Stimulated activated CD4-positive, alpha-beta T cell treated with anti-CD3 and anti-CD28 coated beads, Interleukin-4, amount 100 ng/mL, for 1 hour (primary cell): Measurements from ENCODE around the gene APLNR.

ENCODE experiments used
- DNase-seq: peaks from one replicate; pipeline ENCODE4 v3.0.0-alpha.2; 2020

Gene APLNR

GRCh38 chr11:57251037-57251436 lies 14.0 kb upstream of the APLNR start:
- DNase-seq = no peak

- DNase-seq = peak; percentile 54
Measured at GRCh38 chr11:57249384-57250319, 12.6 kb upstream of the APLNR start.

- peak; percentile 13 for DNase-seq
Measured at GRCh38 chr11:57248780-57249383, 11.8 kb upstream of the APLNR start.

GRCh38 chr11:57244911-57245310 lies 7.9 kb upstream of the APLNR start:
- DNase-seq = no peak

GRCh38 chr11:57241353-57241972 lies 4.4 kb upstream of the APLNR start:
- no peak for DNase-seq

DNA sequence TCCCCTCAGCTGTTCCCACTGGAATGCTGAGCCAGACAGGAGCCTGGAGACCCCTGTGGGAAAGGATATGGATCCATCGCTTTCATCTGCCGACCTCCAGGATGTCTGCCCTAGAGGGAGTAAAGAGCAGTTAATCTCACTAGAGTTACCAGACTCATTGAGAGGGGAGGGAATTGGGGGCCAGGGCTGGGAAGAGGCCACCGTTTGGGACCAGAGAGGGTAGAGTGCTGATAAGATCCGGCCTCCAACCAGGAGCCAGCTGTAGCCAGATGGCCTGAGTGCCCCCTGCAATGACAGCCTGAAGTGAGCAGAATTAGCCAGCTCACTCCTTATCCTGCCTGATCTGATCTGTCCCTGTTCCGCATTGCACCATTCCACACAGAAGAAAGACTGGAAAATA lies 3.7 kb upstream of the APLNR start:
- no peak for DNase-seq

- no peak for DNase-seq
Measured at GRCh38 chr11:57240007-57240406, 3.0 kb upstream of the APLNR start.

DNA sequence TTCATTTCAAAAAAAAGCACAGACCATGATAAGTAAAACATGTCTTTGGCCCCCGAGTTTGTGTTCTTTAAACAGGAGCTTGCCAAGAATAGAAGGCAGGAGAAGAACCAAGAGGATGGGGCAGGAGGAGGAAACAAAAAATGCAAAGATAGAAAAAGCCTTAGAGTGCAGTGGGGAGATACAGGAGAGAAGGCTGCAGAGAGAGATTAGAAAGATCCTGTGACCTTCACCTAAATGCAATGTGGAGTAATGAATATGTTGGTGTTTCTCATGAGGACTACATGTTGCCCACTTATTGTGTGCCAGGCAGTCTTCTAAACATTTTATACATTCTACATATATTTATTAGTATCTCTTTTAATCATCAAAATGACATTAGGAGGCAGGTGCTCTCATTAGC lies 2.3 kb upstream of the APLNR start:
- no peak for DNase-seq

- no peak for DNase-seq
Measured at GRCh38 chr11:57235761-57236703, 1.0 kb downstream of the APLNR start.

- DNase-seq = no peak
Measured at GRCh38 chr11:57233702-57234101, 3.3 kb downstream of the APLNR start.

DNA sequence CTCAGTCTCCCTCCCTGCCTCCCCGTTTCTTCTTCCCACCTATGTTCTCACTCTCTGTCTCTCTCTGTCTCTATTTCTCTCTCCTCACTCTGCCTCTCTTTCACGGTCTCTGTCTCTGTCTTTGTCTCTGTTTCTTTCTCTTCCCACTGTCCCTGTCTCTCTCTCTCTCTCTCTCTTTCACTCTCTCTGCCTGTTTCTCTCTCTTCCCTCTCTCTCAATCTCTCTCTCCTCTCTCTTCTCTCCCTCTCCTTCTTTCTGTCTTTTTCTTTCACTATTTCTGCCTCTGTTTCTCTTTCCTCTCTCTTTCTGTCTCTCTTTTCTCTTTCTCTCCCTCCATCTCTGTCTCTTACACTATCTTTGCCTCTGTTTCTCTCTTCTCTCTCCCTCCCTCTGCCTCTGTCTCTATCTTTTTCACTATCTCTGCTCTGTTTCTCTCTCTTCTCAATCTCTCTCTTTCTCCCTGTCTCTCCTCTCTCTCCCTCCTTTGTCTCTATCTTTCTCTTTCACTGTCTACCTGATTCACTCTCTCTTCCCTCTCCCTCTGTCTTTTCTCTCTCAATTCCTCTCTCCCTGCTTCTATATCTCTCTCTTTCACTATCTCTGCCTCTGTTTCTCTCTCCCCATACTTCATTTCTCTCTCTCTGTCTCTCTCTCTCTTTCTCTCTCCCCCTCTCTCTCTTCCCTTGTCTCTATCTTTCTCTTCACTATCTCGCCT lies 5.4 kb downstream of the APLNR start:
- DNase-seq = no peak

- DNase-seq = no peak
Measured at GRCh38 chr11:57230791-57231538, 6.1 kb downstream of the APLNR start.

DNA sequence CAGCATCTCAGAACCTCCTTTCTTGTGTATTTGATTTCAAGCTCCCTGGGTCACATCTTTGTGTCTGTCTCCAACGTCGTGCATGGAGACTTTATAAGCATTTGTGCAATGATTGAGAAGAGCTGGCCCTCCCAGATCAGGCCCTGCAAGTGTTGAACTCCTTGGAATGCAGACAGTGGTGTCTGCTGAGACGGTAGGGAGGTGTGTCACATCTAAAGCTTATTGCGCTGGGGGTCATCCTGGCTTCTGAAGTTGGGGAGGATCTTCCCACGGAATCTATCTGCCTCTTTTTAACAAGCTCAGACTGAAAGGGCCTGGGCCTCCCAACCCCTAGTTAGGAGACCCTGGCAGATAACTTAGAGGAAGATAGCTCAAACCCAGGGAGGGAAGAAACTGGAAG lies 6.7 kb downstream of the APLNR start:
- no peak for DNase-seq

DNA sequence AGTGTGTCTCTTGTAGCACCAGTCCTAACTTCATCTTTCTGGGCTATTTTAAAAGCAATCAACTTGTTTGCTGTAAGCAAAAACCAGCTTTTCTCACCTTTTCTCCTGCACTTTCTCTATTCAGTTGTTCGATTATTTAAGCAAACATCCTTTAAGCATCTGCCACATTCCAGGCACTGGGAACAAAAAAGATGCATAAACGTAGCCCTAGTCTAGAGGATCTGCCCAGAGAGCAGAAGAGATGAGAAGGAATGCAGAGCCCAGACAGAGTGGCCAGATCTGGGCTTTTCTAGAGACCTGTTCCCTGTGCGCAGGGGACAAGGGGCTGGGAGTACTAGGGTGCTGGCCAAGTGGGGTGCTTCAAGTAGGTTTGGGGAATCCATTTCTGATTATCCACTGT lies 8.4 kb downstream of the APLNR start:
- DNase-seq = no peak

DNA sequence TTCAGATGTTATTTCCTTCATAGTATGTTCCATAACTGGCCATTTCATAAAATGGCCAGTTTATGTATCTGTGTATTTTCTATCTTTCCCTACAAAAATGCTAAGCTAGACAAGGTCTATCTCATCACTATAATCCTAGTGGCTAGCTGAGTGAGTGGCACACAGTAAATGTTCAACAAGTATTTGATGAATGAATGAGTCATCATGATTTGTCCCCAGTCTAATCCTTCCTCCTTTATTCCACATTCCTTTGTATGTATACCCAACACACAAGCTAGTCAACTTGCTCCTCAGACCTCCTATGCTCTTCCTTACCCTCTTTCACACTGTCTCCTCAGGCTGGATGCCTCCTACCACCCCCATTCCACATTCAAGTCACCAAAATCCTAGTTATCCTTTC lies 12.5 kb downstream of the APLNR start:
- DNase-seq = no peak

DNA sequence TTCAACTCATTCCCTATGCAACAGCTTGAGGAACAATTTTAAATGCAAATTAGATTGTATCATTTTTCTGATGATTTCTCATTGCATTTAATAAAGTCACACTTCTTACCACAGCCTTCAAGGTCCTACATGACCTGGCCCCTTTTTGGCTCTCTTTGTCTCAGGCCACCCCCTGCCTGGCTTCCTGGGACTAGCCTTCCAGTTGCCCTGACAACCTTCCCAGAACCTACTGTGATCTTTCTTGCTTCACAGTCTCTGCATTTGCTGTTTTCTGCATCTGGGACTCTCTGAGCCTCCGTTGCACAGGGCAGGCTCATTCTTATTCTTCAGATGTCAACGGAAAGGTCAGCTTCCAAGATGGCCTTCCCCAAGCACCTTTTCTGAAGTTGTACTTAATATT lies 12.9 kb downstream of the APLNR start:
- no peak for DNase-seq

DNA sequence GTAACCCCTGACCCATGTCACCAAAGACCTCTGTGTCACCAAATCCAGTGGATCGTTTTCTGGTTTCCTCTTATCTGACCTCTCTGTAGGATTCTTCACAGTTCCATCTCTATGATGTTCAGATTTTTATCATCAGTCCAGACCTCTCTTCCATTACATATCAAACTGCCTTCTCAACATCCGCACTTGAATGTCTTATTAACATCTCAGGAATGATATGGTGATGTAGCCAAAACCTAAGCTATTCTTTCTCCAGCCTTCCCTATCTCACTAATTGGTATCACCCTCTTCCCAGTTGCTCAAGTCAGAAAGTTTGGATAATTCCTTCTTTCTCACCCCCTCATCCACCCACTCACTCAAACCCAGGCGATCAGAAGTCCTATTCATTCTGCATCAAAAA lies 13.4 kb downstream of the APLNR start:
- no peak for DNase-seq

DNA sequence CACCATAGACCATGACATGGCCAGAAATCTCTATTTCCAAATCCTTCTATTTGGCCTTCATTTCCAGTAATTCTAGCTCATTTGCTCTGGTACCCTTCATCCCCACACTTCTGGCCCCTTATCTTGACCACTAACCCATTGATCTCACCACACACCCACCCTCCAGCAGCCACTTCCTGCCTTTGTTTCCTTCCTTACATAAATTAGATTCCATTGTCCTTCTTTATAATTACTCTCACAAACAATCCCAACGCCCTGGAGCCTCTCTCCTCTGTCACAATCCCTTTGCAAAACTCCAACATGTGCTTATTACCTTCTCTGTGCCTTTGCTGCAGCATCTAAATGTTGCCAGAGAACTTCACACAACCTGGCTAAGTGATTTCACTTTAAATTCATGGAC lies 14.8 kb downstream of the APLNR start:
- DNase-seq = no peak

DNA sequence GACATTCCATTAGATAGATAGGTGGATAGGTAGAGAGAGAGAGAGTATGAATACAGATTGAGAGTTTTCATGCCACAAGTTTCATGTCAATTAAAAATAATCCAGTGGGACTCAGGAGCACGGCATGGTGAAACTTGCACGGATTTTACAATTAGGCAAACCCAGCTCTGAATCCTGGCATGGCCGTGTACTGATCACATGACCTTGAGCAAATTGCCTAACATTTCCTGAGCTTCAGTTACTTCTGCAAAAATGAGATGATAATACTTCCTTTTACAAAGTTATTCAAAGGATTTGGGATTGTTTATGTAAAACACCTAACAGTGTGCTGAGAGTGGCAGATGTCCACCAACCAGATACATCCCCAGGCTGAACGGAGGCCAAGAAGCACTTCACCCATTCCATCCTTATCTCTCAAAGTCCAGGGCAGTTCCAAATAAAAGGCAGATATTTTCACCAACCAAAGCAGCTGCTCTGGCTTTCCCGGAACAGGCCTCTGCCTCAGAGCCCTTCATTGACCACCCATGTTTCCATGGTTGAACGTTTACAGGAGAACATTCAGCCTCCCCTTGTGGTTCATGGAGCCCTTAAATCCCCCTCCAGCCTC lies 17.9 kb downstream of the APLNR start:
- DNase-seq = no peak

DNA sequence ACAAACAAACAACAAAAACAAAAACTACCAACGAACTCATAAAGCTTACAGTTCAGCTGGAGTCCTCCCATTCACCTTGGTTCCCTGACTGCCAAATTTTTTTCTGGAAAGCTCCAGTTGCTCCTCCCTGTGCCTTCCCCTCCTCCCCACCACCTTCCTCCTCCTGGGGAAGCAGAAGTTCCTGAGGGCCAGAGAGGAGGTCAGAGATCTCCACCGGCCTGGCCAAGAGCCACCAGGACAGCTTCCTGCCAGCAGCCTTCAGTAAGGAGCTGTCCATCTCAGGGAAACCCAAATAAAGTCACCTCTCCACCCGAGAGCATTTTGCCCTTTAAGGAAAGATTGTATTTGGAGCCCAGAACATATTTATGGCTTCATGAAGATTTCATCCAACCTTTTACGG lies 20.0 kb downstream of the APLNR start:
- no peak for DNase-seq

- DNase-seq = no peak
Measured at GRCh38 chr11:57216463-57216862, 20.6 kb downstream of the APLNR start.
